H9 (cell line): ENCODE results near the gene ALDH9A1. TPM values are rescaled to one million over a fixed set of nuclear protein-coding genes. Genes with fewer than 3 reads are reported as not detected.

ENCODE experiments used
- DNase-seq: peaks from one replicate; pipeline ENCODE4 v3.0.0-alpha.2; 2017
- H2AFZ ChIP-seq: one replicate; pipeline ENCODE4 v1.6.1; 2013; ENCODE audit warnings: mild to moderate bottlenecking, low read length, control low read depth, moderate library complexity
- H2AK5ac ChIP-seq: 2 replicates; pipeline ENCODE4 v1.6.1; 2013; ENCODE audit warnings: low read length, control low read depth, mixed read lengths; ENCODE audit not compliant: insufficient read length
- H2BK120ac ChIP-seq: one replicate; pipeline ENCODE4 v1.6.1; 2013; ENCODE audit warnings: low read depth, mild to moderate bottlenecking, low read length, control low read depth, inconsistent platforms; ENCODE audit not compliant: poor library complexity, severe bottlenecking
- H2BK12ac ChIP-seq: 2 replicates; pipeline ENCODE4 v1.6.1; 2013; ENCODE audit warnings: low read length, control low read depth, mixed read lengths, low read depth; ENCODE audit not compliant: insufficient read length
- H2BK15ac ChIP-seq: 2 replicates; pipeline ENCODE4 v1.6.1; 2013; ENCODE audit warnings: low read depth, low read length, control low read depth
- H2BK20ac ChIP-seq: one replicate; pipeline ENCODE4 v1.6.1; 2013; ENCODE audit warnings: low read depth, mild to moderate bottlenecking, low read length, control low read depth, inconsistent platforms; ENCODE audit not compliant: poor library complexity, severe bottlenecking
- H2BK5ac ChIP-seq: 2 replicates; pipeline ENCODE4 v1.6.1; 2013; ENCODE audit warnings: low read length, control low read depth, mixed read lengths; ENCODE audit not compliant: insufficient read length
- H3K14ac ChIP-seq: 2 replicates; pipeline ENCODE4 v1.6.1; 2013; ENCODE audit warnings: low read length, control low read depth; ENCODE audit not compliant: insufficient read depth
- H3K18ac ChIP-seq: 2 replicates; pipeline ENCODE4 v1.6.1; 2013; ENCODE audit warnings: low read depth, mild to moderate bottlenecking, mixed read lengths, low read length, control low read depth; ENCODE audit not compliant: insufficient read length
- H3K23ac ChIP-seq: 2 replicates; pipeline ENCODE4 v1.6.1; 2013; ENCODE audit warnings: low read length, control low read depth, mixed read lengths, low read depth; ENCODE audit not compliant: insufficient read length
- H3K23me2 ChIP-seq: 2 replicates; pipeline ENCODE4 v1.6.1; 2013; ENCODE audit warnings: low read depth, mild to moderate bottlenecking, mixed read lengths, low read length, control low read depth; ENCODE audit not compliant: insufficient read length, poor library complexity, severe bottlenecking
- H3K27ac ChIP-seq: 2 replicates; pipeline ENCODE4 v1.5.1; 2013; ENCODE audit warnings: low read length, control low read depth, mixed read lengths, low read depth; ENCODE audit not compliant: insufficient read length
- H3K27me3 ChIP-seq: 2 replicates; pipeline ENCODE4 v1.6.1; 2013; ENCODE audit warnings: low read length, control low read depth, inconsistent platforms; ENCODE audit not compliant: insufficient read depth
- H3K4ac ChIP-seq: 2 replicates; pipeline ENCODE4 v1.6.1; 2013; ENCODE audit warnings: low read depth, mild to moderate bottlenecking, control low read depth, inconsistent platforms, low read length, moderate library complexity
- H3K4me1 ChIP-seq: 2 replicates; pipeline ENCODE4 v1.6.1; 2013; ENCODE audit warnings: low read length, control low read depth, inconsistent platforms; ENCODE audit not compliant: insufficient read depth
- H3K4me2 ChIP-seq: 2 replicates; pipeline ENCODE4 v1.6.1; 2013; ENCODE audit warnings: low read length, control low read depth, mixed read lengths; ENCODE audit not compliant: insufficient read length, insufficient read depth
- H3K56ac ChIP-seq: 2 replicates; pipeline ENCODE4 v1.6.1; 2013; ENCODE audit warnings: low read depth, mild to moderate bottlenecking, mixed read lengths, low read length, control low read depth; ENCODE audit not compliant: insufficient read length
- H3K79me1 ChIP-seq: 2 replicates; pipeline ENCODE4 v1.6.1; 2013; ENCODE audit warnings: low read depth, mild to moderate bottlenecking, moderate library complexity, low read length, control low read depth, inconsistent platforms; ENCODE audit not compliant: insufficient read depth, poor library complexity, severe bottlenecking
- H3K79me2 ChIP-seq: 2 replicates; pipeline ENCODE4 v1.6.1; 2013; ENCODE audit warnings: low read length, control low read depth, inconsistent platforms; ENCODE audit not compliant: insufficient read depth
- H3K9ac ChIP-seq: 2 replicates; pipeline ENCODE4 v1.6.1; 2013; ENCODE audit warnings: low read length, control low read depth, mixed read lengths; ENCODE audit not compliant: insufficient read length; ENCODE audit errors: extremely low read depth
- H3K9me3 ChIP-seq: one replicate; pipeline ENCODE4 v1.6.1; 2013; ENCODE audit warnings: low read depth, low read length, inconsistent platforms; ENCODE audit not compliant: control insufficient read depth
- H3T11ph ChIP-seq: one replicate; pipeline ENCODE4 v1.6.1; 2013; ENCODE audit warnings: mild to moderate bottlenecking, low read length, control low read depth, inconsistent platforms
- H4K20me1 ChIP-seq: one replicate; pipeline ENCODE4 v1.6.1; 2013; ENCODE audit not compliant: control insufficient read depth, insufficient read length, insufficient read depth
- H4K5ac ChIP-seq: 2 replicates; pipeline ENCODE4 v1.6.1; 2013; ENCODE audit warnings: low read depth, mild to moderate bottlenecking, mixed read lengths, low read length, control low read depth; ENCODE audit not compliant: insufficient read length
- H4K8ac ChIP-seq: replicated peaks from 2 replicates; pipeline ENCODE4 v1.6.1; 2013; ENCODE audit warnings: low read length, control low read depth, mixed read lengths, low read depth; ENCODE audit not compliant: insufficient read length
- H4K91ac ChIP-seq: 2 replicates; pipeline ENCODE4 v1.6.1; 2013; ENCODE audit warnings: low read depth, mild to moderate bottlenecking, moderate library complexity, mixed read lengths, low read length, control low read depth; ENCODE audit not compliant: insufficient read length
- H3K27ac Mint-ChIP-seq, 3 experiments: 2 replicates in 2 of 3; 3 replicates in 1 of 3; pipeline ENCODE4 v1.8.0; 2020 to 2021; ENCODE audit warnings: mixed read lengths in 3 of 3, mild to moderate bottlenecking in 1 of 3, moderate library complexity in 1 of 3
- H3K27me3 Mint-ChIP-seq: 2 replicates; pipeline ENCODE4 v1.8.0; 2021; ENCODE audit warnings: low read depth, mild to moderate bottlenecking, moderate library complexity, mixed read lengths
- H3K36me3 Mint-ChIP-seq, 3 experiments: 2 replicates in 2 of 3; 3 replicates in 1 of 3; pipeline ENCODE4 v1.8.0; 2020 to 2021; ENCODE audit warnings: low read depth in 3 of 3, mixed read lengths in 3 of 3; ENCODE audit not compliant: insufficient read depth in 1 of 3
- H3K4me1 Mint-ChIP-seq, 2 experiments: 2 replicates each; pipeline ENCODE4 v1.8.0; 2020; ENCODE audit warnings: mixed read lengths in 2 of 2
- H3K4me3 Mint-ChIP-seq, 2 experiments: 2 replicates in 1 of 2; 3 replicates in 1 of 2; pipeline ENCODE4 v1.8.0; 2020 to 2021; ENCODE audit warnings: mild to moderate bottlenecking in 2 of 2, mixed read lengths in 2 of 2, moderate library complexity in 1 of 2
- H3K9me3 Mint-ChIP-seq, 2 experiments: 2 replicates in 1 of 2; 3 replicates in 1 of 2; pipeline ENCODE4 v1.8.0; 2020; ENCODE audit warnings: mild to moderate bottlenecking in 2 of 2, mixed read lengths in 2 of 2, moderate library complexity in 1 of 2
- whole genome bisulfite sequencing: extraction: QIAGEN DNeasy Blood & Tissue Kit; methylation state at CpG from one replicate; pipeline ENCODE4 v1.1.7; 2013; ENCODE audit warnings: missing lambda C conversion rate, low lambda C conversion rate, mixed read lengths; ENCODE audit not compliant: insufficient read length; ENCODE audit errors: extremely low coverage; 5-methylcytosine and 5-hydroxymethylcytosine counted together
- total RNA-seq: library from RNA; stranded (reverse); gene quantifications from 2 replicates; pipeline ENCODE4 v1.2.1, GENCODE V29; 2021
- TF ChIP-seq, protein P1 (sequence below): fragments of 200-600 bp; sonication (generic); conservative IDR thresholded peaks from 3 replicates; pipeline ENCODE4 v1.8.0; 2021; ENCODE audit warnings: antibody characterized with exemption, mild to moderate bottlenecking

Gene ALDH9A1
- total RNA-seq, 1 experiment from 2014 or later: 55.0 TPM

- H2BK15ac ChIP-seq: no peak overlapping the region
- peaks cover 38 to 47% of the 10 kb centered on the region in 2 experiments for H3K4me1 Mint-ChIP-seq
- no peaks in the 10 kb centered on the region for H3K9me3 ChIP-seq
- peaks cover 2% of the 10 kb centered on the region for H3K79me1 ChIP-seq
- H3K23me2 ChIP-seq: peaks cover 11% of the 10 kb centered on the region
- no peak overlapping the region for H2BK120ac ChIP-seq
- no peak overlapping the region for H3K23ac ChIP-seq
- H3K56ac ChIP-seq: no peak overlapping the region
- H3K27ac Mint-ChIP-seq: no peak overlapping the region
- H3K9ac ChIP-seq: no peak overlapping the region
- WGBS: no CpG with 5 or more reads among the region's 2 CpGs
- H3K36me3 Mint-ChIP-seq: peaks cover 3 to 5% (median 5%) of the 10 kb centered on the region in 3 experiments; a peak in 3 of 7 replicates
- H3K4ac ChIP-seq: no peak overlapping the region
- H2BK5ac ChIP-seq: no peak overlapping the region
- TF ChIP-seq, protein P1, sequence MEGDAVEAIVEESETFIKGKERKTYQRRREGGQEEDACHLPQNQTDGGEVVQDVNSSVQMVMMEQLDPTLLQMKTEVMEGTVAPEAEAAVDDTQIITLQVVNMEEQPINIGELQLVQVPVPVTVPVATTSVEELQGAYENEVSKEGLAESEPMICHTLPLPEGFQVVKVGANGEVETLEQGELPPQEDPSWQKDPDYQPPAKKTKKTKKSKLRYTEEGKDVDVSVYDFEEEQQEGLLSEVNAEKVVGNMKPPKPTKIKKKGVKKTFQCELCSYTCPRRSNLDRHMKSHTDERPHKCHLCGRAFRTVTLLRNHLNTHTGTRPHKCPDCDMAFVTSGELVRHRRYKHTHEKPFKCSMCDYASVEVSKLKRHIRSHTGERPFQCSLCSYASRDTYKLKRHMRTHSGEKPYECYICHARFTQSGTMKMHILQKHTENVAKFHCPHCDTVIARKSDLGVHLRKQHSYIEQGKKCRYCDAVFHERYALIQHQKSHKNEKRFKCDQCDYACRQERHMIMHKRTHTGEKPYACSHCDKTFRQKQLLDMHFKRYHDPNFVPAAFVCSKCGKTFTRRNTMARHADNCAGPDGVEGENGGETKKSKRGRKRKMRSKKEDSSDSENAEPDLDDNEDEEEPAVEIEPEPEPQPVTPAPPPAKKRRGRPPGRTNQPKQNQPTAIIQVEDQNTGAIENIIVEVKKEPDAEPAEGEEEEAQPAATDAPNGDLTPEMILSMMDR: no peak
- no peak overlapping the region for H2AK5ac ChIP-seq
- no peak overlapping the region for H2AFZ ChIP-seq
- 0 out of 2 replicates have a peak, but pooled peaks cover 5% of the 10 kb centered on the region for H3K4me1 ChIP-seq
- no peak overlapping the region for H2BK20ac ChIP-seq
- H3K79me2 ChIP-seq: peaks cover 3% of the 10 kb centered on the region; the same call in 1 of the 2 replicates
- H4K5ac ChIP-seq: no peak overlapping the region
- no peak overlapping the region for H2BK12ac ChIP-seq
- no peak overlapping the region for H3K18ac ChIP-seq
- no peak overlapping the region for H3T11ph ChIP-seq
- no peaks in the 10 kb centered on the region for H4K20me1 ChIP-seq
- DNase-seq: no peak
- no peak overlapping the region for H4K8ac ChIP-seq
- no peak overlapping the region for H4K91ac ChIP-seq
- H3K9me3 Mint-ChIP-seq: no peaks in the 10 kb centered on the region
- H3K27ac ChIP-seq: no peak overlapping the region
- no peaks in the 10 kb centered on the region for H3K27me3 Mint-ChIP-seq
- no peak overlapping the region for H3K14ac ChIP-seq
- H3K4me3 Mint-ChIP-seq: no peak overlapping the region
- no peaks in the 10 kb centered on the region for H3K27me3 ChIP-seq
- no peak overlapping the region for H3K4me2 ChIP-seq
Observed at GRCh38 chr1:165635823-165636222, 62.5 kb downstream of the ALDH9A1 start.
